NT2/D1 (cell line): ENCODE data around the gene HSDL2.

Source experiments
- SUZ12 ChIP-seq: IDR thresholded peaks from 2 replicates; pipeline ENCODE4 v1.6.1; 2011; ENCODE audit not compliant: insufficient read length, insufficient read depth; ENCODE audit errors: extremely low read depth
- YY1 ChIP-seq: IDR thresholded peaks from 2 replicates; pipeline ENCODE4 v1.6.1; 2011; ENCODE audit not compliant: insufficient read length, insufficient read depth
- ZNF274 ChIP-seq: IDR thresholded peaks from 2 replicates; pipeline ENCODE4 v1.6.1; 2011; ENCODE audit warnings: mild to moderate bottlenecking, low read depth, low read length

DNA sequence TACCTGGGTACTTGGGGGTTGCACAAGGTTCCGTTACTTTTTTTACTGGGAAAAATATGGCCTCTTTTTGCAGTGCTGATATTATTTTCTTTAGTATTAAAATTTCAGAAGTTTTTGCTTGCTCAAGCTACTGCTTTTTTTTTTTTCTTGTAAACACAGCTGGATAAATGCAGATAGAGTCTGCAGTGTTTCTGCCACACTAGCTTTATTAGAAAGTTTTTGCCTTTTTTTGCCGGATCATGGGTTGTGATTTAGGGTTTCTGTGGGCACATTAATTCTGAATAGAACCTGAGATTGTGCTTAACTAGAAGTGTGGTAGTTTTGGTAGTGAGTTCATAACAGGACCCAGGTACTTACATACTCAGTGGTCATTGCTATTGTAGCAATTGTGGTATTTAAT lies 126.7 kb downstream of the HSDL2 start:
- TF ChIP-seq ZNF274, result no peak
- TF ChIP-seq YY1, result no peak
- TF ChIP-seq SUZ12, result no peak
